Uterus (tissue), 2 donors: ENCODE measurements around the gene NLGN2.

ENCODE experiments used
- CTCF ChIP-seq, 4 experiments: fragments of 200-600 bp in 2 of 4; fragments of 450-650 bp in 2 of 4; sonication (generic) in 2 of 4; IDR thresholded peaks; one replicate each; pipeline ENCODE4 v1.5.1; 2016 to 2019; ENCODE audit warnings: antibody characterized with exemption in 4 of 4, mild to moderate bottlenecking in 2 of 4, moderate library complexity in 1 of 4
- POLR2A ChIP-seq, 2 donors: fragments of 450-650 bp; IDR thresholded peaks; one replicate each; pipeline ENCODE4 v1.6.1; 2016; ENCODE audit warnings: antibody characterized with exemption in 2 of 2, mild to moderate bottlenecking in 1 of 2, moderate library complexity in 1 of 2

GRCh38 chr17:7426203-7426863 is 18.7 kb downstream of the NLGN2 start:
- TF ChIP-seq CTCF (IDR thresholded peaks at IDR 0.05): no peak
- TF ChIP-seq POLR2A (IDR thresholded peaks at IDR 0.05): no peak
